GM19468 (cell line): ENCODE data around the gene AMBP.

ENCODE experiments used
- ATAC-seq: cut with Tn5 transposase; IDR thresholded peaks from one replicate; pipeline ENCODE4 v1.9.1; 2021; ENCODE audit warnings: mild to moderate bottlenecking, moderate library complexity, moderate number of reproducible peaks; ENCODE audit not compliant: unreplicated experiment; ENCODE audit errors: extremely low read depth

The AMBP gene

GRCh38 chr9:114114364-114114763, 36.3 kb upstream of the AMBP start:
- ATAC-seq, result no peak

GRCh38 chr9:114112778-114113584, 34.9 kb upstream of the AMBP start:
- no peak for ATAC-seq

- no peak for ATAC-seq
Observed at GRCh38 chr9:114112325-114112724, 34.2 kb upstream of the AMBP start.

GRCh38 chr9:114110180-114110579, 32.1 kb upstream of the AMBP start:
- ATAC-seq, result no peak

- no peak for ATAC-seq
Observed at GRCh38 chr9:114109124-114109523, 31.0 kb upstream of the AMBP start.

GRCh38 chr9:114108016-114108833, 30.1 kb upstream of the AMBP start:
- ATAC-seq, result no peak

- no peak for ATAC-seq
Observed at GRCh38 chr9:114107286-114108001, 29.3 kb upstream of the AMBP start.

- no peak for ATAC-seq
Observed at GRCh38 chr9:114105236-114105635, 27.1 kb upstream of the AMBP start.

GRCh38 chr9:114102484-114102883, 24.4 kb upstream of the AMBP start:
- ATAC-seq, result no peak

GRCh38 chr9:114100536-114100935, 22.4 kb upstream of the AMBP start:
- no peak for ATAC-seq

- no peak for ATAC-seq
Observed at GRCh38 chr9:114099669-114100270, 21.7 kb upstream of the AMBP start.

- no peak for ATAC-seq
Observed at GRCh38 chr9:114098936-114099668, 21.0 kb upstream of the AMBP start, which contains the start of gene KIF12. Gene KIF12, minus strand, starts transcription at chr9:114099292. Its CDS starts 16 bp downstream, at chr9:114099276.

- ATAC-seq, result no peak
Observed at GRCh38 chr9:114098021-114098935, 20.2 kb upstream of the AMBP start.

GRCh38 chr9:114097613-114098020, 19.5 kb upstream of the AMBP start:
- ATAC-seq, result no peak

- no peak for ATAC-seq
Observed at GRCh38 chr9:114096866-114097612, 18.9 kb upstream of the AMBP start.

- no peak for ATAC-seq
Observed at GRCh38 chr9:114096041-114096511, 18.0 kb upstream of the AMBP start.

GRCh38 chr9:114094971-114095370, 16.9 kb upstream of the AMBP start:
- no peak for ATAC-seq
